T-helper 1 cell (primary cell): ENCODE measurements around the gene SMIM5.

Experiments used
- DNase-seq, 5 donors: peaks; one replicate each; pipeline ENCODE4 v3.0.0-alpha.2; 2012 to 2020

The SMIM5 gene

GRCh38 chr17:75641343-75641742 is 8.1 kb downstream of the SMIM5 start:
- DNase-seq: no peak

- DNase-seq: no peak
Observed at GRCh38 chr17:75642182-75642783, 9.0 kb downstream of the SMIM5 start.

GRCh38 chr17:75642784-75643642 is 9.8 kb downstream of the SMIM5 start:
- DNase-seq: no peak

- no peak for DNase-seq
Observed at GRCh38 chr17:75643643-75644017, 10.4 kb downstream of the SMIM5 start.

GRCh38 chr17:75645501-75645888 is 12.3 kb downstream of the SMIM5 start:
- no peak for DNase-seq

GRCh38 chr17:75645889-75646637 is 12.8 kb downstream of the SMIM5 start:
- DNase-seq: peak in 1 of 5 donors; percentile 18

GRCh38 chr17:75646638-75646992 is 13.4 kb downstream of the SMIM5 start:
- no peak for DNase-seq

GRCh38 chr17:75647061-75647460 is 13.8 kb downstream of the SMIM5 start:
- no peak for DNase-seq

- DNase-seq: no peak
Observed at GRCh38 chr17:75647921-75648320, 14.7 kb downstream of the SMIM5 start.

- no peak for DNase-seq
Observed at GRCh38 chr17:75649687-75650086, 16.5 kb downstream of the SMIM5 start.

- DNase-seq: no peak
Observed at GRCh38 chr17:75650874-75651273, 17.6 kb downstream of the SMIM5 start.

GRCh38 chr17:75652341-75652740 is 19.1 kb downstream of the SMIM5 start:
- DNase-seq: no peak

GRCh38 chr17:75652934-75653549 is 19.8 kb downstream of the SMIM5 start:
- DNase-seq: no peak

GRCh38 chr17:75654176-75654575 is 20.9 kb downstream of the SMIM5 start:
- DNase-seq: no peak

- DNase-seq: no peak
Observed at GRCh38 chr17:75658237-75658636, 25.0 kb downstream of the SMIM5 start.

GRCh38 chr17:75661531-75661930 is 28.3 kb downstream of the SMIM5 start:
- DNase-seq: no peak

GRCh38 chr17:75662511-75662910 is 29.3 kb downstream of the SMIM5 start:
- no peak for DNase-seq

GRCh38 chr17:75664099-75664549 is 30.9 kb downstream of the SMIM5 start:
- DNase-seq: no peak

GRCh38 chr17:75665981-75666380 is 32.7 kb downstream of the SMIM5 start:
- no peak for DNase-seq

- peak; percentile 94 to 98 (median 97) for DNase-seq
Observed at GRCh38 chr17:75666959-75667790, 33.9 kb downstream of the SMIM5 start, which contains the start of the genes RECQL5 and SAP30BP. RECQL5 (minus strand) TSS chr17:75667154; CDS start chr17:75666557, 597 bp downstream. SAP30BP (plus strand) TSS chr17:75667338; CDS start chr17:75667373, 35 bp downstream.

- no peak for DNase-seq
Observed at GRCh38 chr17:75667825-75668224, 34.6 kb downstream of the SMIM5 start.

- DNase-seq: no peak
Observed at GRCh38 chr17:75668489-75668888, 35.3 kb downstream of the SMIM5 start.
